PC-3 (cell line): ENCODE data around the gene DNAJB6. TPM values are rescaled to one million over a fixed set of nuclear protein-coding genes. Genes with fewer than 3 reads are reported as not detected.
A peak's percentile ranks its signal among the peaks of the same experiment; 100 is the strongest.

Source experiments
- ATAC-seq: fragments of 200-7000 bp; cut with Tn5 transposase; 2 replicates; pipeline ENCODE4 v1.9.1; 2020; ENCODE audit warnings: mild to moderate bottlenecking, moderate library complexity
- BruUV-seq: library from RNA; stranded (reverse); fragments of 400-500 nt; replicated peaks from 2 replicates; lab custom pipeline; 2021; lab: Mats Ljungman, UMichigan
- CTCF ChIA-PET: fragments of 300-600 bp; sonication (Branson Sonifier 250); formaldehyde crosslinking; loops from one replicate; lab custom pipeline; 2022; ENCODE audit warnings: antibody characterized with exemption; lab: Charles Lee
- POLR2A ChIA-PET: fragments of 300-600 bp; sonication (Branson Sonifier 250); formaldehyde crosslinking; loops from one replicate; lab custom pipeline; 2022; ENCODE audit warnings: antibody characterized with exemption; ENCODE audit not compliant: unreplicated experiment; lab: Charles Lee
- DNase-seq: peaks from one replicate; pipeline ENCODE4 v3.0.0-alpha.2; 2015
- H2AFZ ChIP-seq: fragments of 300-600 bp; sonication (generic); 2 replicates; pipeline ENCODE4 v1.6.0; 2016; ENCODE audit warnings: antibody characterized with exemption, low read length
- H3F3A ChIP-seq: fragments of 300-600 bp; sonication (generic); one replicate; pipeline ENCODE4 v1.6.0; 2017; ENCODE audit warnings: antibody characterized with exemption, low read length, control low read depth, mild to moderate bottlenecking; ENCODE audit not compliant: unreplicated experiment
- H3K27ac ChIP-seq: fragments of 300-600 bp; sonication (generic); 2 replicates; pipeline ENCODE4 v1.5.1; 2016; ENCODE audit warnings: mild to moderate bottlenecking, low read length
- H3K27me3 ChIP-seq: fragments of 300-600 bp; sonication (generic); 2 replicates; pipeline ENCODE4 v1.6.1; 2016; ENCODE audit warnings: low read length, mixed read lengths
- H3K36me3 ChIP-seq: fragments of 300-600 bp; sonication (generic); 2 replicates; pipeline ENCODE4 v1.6.1; 2016; ENCODE audit warnings: low read depth, mixed run types, low read length, mixed read lengths
- H3K4me1 ChIP-seq: fragments of 300-600 bp; sonication (generic); 2 replicates; pipeline ENCODE4 v1.5.1; 2016; ENCODE audit warnings: low read length; ENCODE audit not compliant: insufficient read depth
- H3K4me2 ChIP-seq: fragments of 300-600 bp; sonication (generic); 2 replicates; pipeline ENCODE4 v1.6.0; 2016; ENCODE audit warnings: low read length
- H3K4me3 ChIP-seq: fragments of 300-600 bp; sonication (generic); 2 replicates; pipeline ENCODE4 v1.5.1; 2016; ENCODE audit warnings: mild to moderate bottlenecking, low read length, mixed read lengths
- H3K79me2 ChIP-seq: fragments of 300-600 bp; sonication (generic); 2 replicates; pipeline ENCODE4 v1.6.1; 2017; ENCODE audit warnings: low read length, mixed read lengths
- H3K9ac ChIP-seq: fragments of 300-600 bp; sonication (generic); 2 replicates; pipeline ENCODE4 v1.6.0; 2016; ENCODE audit warnings: mild to moderate bottlenecking, low read length
- H3K9me2 ChIP-seq: fragments of 300-600 bp; sonication (generic); replicated peaks from 2 replicates; pipeline ENCODE4 v1.6.1; 2016; ENCODE audit warnings: mixed run types, low read length, mixed read lengths
- H3K9me3 ChIP-seq: fragments of 300-600 bp; sonication (generic); 2 replicates; pipeline ENCODE4 v1.6.1; 2016; ENCODE audit warnings: low read length, mixed read lengths
- H4K20me1 ChIP-seq: fragments of 300-600 bp; sonication (generic); 2 replicates; pipeline ENCODE4 v1.6.1; 2016; ENCODE audit warnings: low read length, mixed read lengths
- CTCF ChIP-seq: fragments of 300-600 bp; sonication (generic); conservative IDR thresholded peaks from 2 replicates; pipeline ENCODE4 v1.5.1; 2017; ENCODE audit warnings: antibody characterized with exemption, low read depth, mild to moderate bottlenecking, low read length
- EZH2 ChIP-seq: fragments of 300-600 bp; sonication (generic); IDR thresholded peaks from one replicate; pipeline ENCODE4 v1.6.1; 2017; ENCODE audit warnings: antibody characterized with exemption, mild to moderate bottlenecking, low read length; ENCODE audit not compliant: unreplicated experiment
- EZH2phosphoT487 ChIP-seq: fragments of 300-600 bp; sonication (generic); IDR thresholded peaks from 2 replicates; pipeline ENCODE4 v1.6.1; 2018; ENCODE audit warnings: mild to moderate bottlenecking, antibody characterized with exemption, low read length, borderline replicate concordance
- intact Hi-C: fragments of 100-400 bp; cut with micrococcal nuclease; formaldehyde crosslinking; loops from 2 replicates; pipeline ENCODE4 v1.9.0; 2023
- total RNA-seq: library from RNA; depleted of rRNA; stranded (reverse); fragments of >200 nt; gene quantifications from 2 replicates; pipeline ENCODE4 v1.2.3, GENCODE V29; 2014

Gene DNAJB6
- total RNA-seq, 1 experiment from 2014 or later = 151 TPM

DNA sequence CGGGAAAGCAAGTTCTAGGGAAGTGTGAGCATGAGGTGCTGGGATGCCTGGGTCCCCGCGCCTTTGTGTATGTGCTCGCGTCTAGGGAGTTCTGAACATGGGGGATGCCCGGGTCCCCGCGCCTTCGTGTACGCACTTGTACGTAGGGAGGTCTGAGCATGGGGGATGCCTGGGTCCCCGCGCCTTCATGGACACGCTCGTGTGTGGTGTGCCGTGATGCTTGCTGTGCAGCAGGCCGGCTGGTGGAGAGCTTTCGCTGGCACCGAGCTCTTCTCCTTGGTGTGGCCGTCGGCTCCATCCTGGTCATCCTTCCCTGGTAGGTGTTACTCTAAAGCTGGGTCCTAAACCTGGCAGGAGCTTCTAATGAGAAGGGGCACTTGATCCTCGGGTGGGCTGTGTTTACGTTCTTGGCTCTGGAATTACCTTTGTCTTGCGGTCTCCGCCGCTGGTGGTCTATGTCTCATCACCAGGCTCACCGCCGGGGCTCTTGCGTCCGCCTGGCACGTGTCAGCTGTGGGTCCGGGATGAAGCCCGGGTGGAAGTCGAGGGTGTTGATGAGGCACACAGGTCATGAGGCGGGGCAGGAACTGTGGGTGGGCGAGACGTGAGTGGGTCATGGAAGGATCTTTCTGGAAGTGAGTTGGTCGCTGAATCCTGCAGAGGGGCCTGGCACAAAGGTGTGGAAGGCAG lies 63.5 kb downstream of the DNAJB6 start:
- no peak overlapping the region for H3K9ac ChIP-seq
- DNase-seq (no peak), ATAC-seq (no peak)
- peaks cover 24% of the 10 kb centered on the region for H3K4me1 ChIP-seq
- H3K4me2 ChIP-seq = no peak overlapping the region
- BruUV-seq = no TSS peak
- no peak overlapping the region for H3K27ac ChIP-seq
- TF ChIP-seq CTCF = no peak
- TF ChIP-seq EZH2phosphoT487 = no peak
- no peak for TF ChIP-seq EZH2
- ChIA-PET POLR2A (no interaction called here), CTCF (no interaction called here)
- H3K9me3 ChIP-seq = no peaks in the 10 kb centered on the region
- H3K79me2 ChIP-seq = peaks cover 19% of the 10 kb centered on the region; the same call in 1 of the 2 replicates
- H3F3A ChIP-seq = no peaks in the 10 kb centered on the region
- no peaks in the 10 kb centered on the region for H3K9me2 ChIP-seq
- H3K4me3 ChIP-seq = no peak overlapping the region
- peaks cover 5% of the 10 kb centered on the region; the same call in 1 of the 2 replicates for H3K36me3 ChIP-seq
- H2AFZ ChIP-seq = no peak overlapping the region
- H4K20me1 ChIP-seq = no peaks in the 10 kb centered on the region
- intact Hi-C loops = no loop called here
- H3K27me3 ChIP-seq = no peaks in the 10 kb centered on the region

- TF ChIP-seq CTCF = no peak
- no peak for TF ChIP-seq EZH2phosphoT487
- no peak for TF ChIP-seq EZH2
- Histone ChIP-seq H2AFZ (no peak overlapping the region), H4K20me1 (no peaks in the 10 kb centered on the region), H3K9me3 (no peaks in the 10 kb centered on the region), H3K4me2 (no peak overlapping the region), H3K4me3 (no peak overlapping the region), H3K27me3 (no peaks in the 10 kb centered on the region), H3K9me2 (no peaks in the 10 kb centered on the region), H3K36me3 (peaks cover 5% of the 10 kb centered on the region; the same call in 1 of the 2 replicates), H3F3A (no peaks in the 10 kb centered on the region), H3K27ac (no peak overlapping the region), H3K4me1 (peaks cover 32% of the 10 kb centered on the region), H3K9ac (no peak overlapping the region), H3K79me2 (peaks cover 28% of the 10 kb centered on the region)
- intact Hi-C loops = no loop called here
- no peak for ATAC-seq
- ChIA-PET POLR2A (no interaction called here), CTCF (no interaction called here)
- no TSS peak for BruUV-seq
- no peak for DNase-seq
These were observed 65.0 kb downstream of the DNAJB6 start for GRCh38 chr7:157401567-157402387.

DNA sequence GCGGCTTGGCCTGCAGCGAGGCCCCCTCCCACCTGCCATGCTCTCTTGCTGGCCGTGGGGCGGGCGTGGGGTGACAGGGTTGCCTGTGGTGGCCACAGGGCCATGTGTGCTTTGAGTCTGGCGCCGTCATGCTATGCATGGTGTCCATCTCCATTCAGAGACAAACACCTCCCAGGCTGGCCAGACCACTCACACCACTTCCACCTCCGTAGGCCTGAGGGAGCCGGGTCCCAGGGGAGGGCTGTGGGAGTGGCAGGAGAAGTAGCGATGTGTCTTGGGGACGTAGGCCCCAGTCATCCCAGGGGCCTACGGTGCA lies 65.5 kb downstream of the DNAJB6 start:
- no TSS peak for BruUV-seq
- no peak for TF ChIP-seq CTCF
- no peak for TF ChIP-seq EZH2phosphoT487
- TF ChIP-seq EZH2 = no peak
- Histone ChIP-seq H3K9me2 (no peaks in the 10 kb centered on the region), H2AFZ (no peak overlapping the region), H3K79me2 (peaks cover 28% of the 10 kb centered on the region), H3K9me3 (no peaks in the 10 kb centered on the region), H3K27ac (peak overlapping the region; percentile 97; the same call in 1 of the 2 replicates), H3K9ac (no peak overlapping the region), H4K20me1 (no peaks in the 10 kb centered on the region), H3K4me1 (peaks cover 32% of the 10 kb centered on the region), H3K27me3 (no peaks in the 10 kb centered on the region), H3K4me2 (no peak overlapping the region), H3F3A (no peaks in the 10 kb centered on the region), H3K36me3 (peaks cover 5% of the 10 kb centered on the region), H3K4me3 (no peak overlapping the region)
- no peak for ATAC-seq
- POLR2A ChIA-PET = no interaction called here
- CTCF ChIA-PET = no interaction called here
- DNase-seq = no peak
- intact Hi-C loops = no loop called here
